C1 segment of cervical spinal cord (tissue), 14 donors: ENCODE measurements around the gene CHCHD3.
A peak's percentile ranks its signal among the peaks of the same experiment; 100 is the strongest.

Experiments used
- DNase-seq, 14 donors: peaks; one replicate each; lab custom pipeline; 2025; lab: John Stamatoyannopoulos, UW

The CHCHD3 gene

GRCh38 chr7:132865366-132866143 lies 216.3 kb downstream of the CHCHD3 start:
- DNase-seq = no peak

GRCh38 chr7:132861940-132862554 lies 219.8 kb downstream of the CHCHD3 start:
- no peak for DNase-seq

GRCh38 chr7:132861424-132861823 lies 220.5 kb downstream of the CHCHD3 start:
- DNase-seq = no peak

- no peak for DNase-seq
Measured at GRCh38 chr7:132859199-132859598, 222.7 kb downstream of the CHCHD3 start.

GRCh38 chr7:132858760-132859159 lies 223.1 kb downstream of the CHCHD3 start:
- DNase-seq = no peak

GRCh38 chr7:132858251-132858650 lies 223.6 kb downstream of the CHCHD3 start:
- no peak for DNase-seq

- DNase-seq = no peak
Measured at GRCh38 chr7:132857703-132858102, 224.2 kb downstream of the CHCHD3 start.

GRCh38 chr7:132857031-132857430 lies 224.9 kb downstream of the CHCHD3 start:
- DNase-seq = no peak

- no peak for DNase-seq
Measured at GRCh38 chr7:132856416-132856815, 225.5 kb downstream of the CHCHD3 start.

- no peak for DNase-seq
Measured at GRCh38 chr7:132855901-132856300, 226.0 kb downstream of the CHCHD3 start.

- no peak for DNase-seq
Measured at GRCh38 chr7:132854238-132854637, 227.7 kb downstream of the CHCHD3 start.

- no peak for DNase-seq
Measured at GRCh38 chr7:132847376-132847775, 234.5 kb downstream of the CHCHD3 start.

- peak in 1 of 14 donors; percentile 28 for DNase-seq
Measured at GRCh38 chr7:132846086-132846485, 235.8 kb downstream of the CHCHD3 start.

GRCh38 chr7:132842478-132842877 lies 239.4 kb downstream of the CHCHD3 start:
- DNase-seq = no peak

- DNase-seq = no peak
Measured at GRCh38 chr7:132840199-132840598, 241.7 kb downstream of the CHCHD3 start.

- DNase-seq = no peak
Measured at GRCh38 chr7:132838313-132838712, 243.6 kb downstream of the CHCHD3 start.

GRCh38 chr7:132837529-132837928 lies 244.4 kb downstream of the CHCHD3 start:
- DNase-seq = no peak

- DNase-seq = no peak
Measured at GRCh38 chr7:132836746-132837145, 245.1 kb downstream of the CHCHD3 start.

- no peak for DNase-seq
Measured at GRCh38 chr7:132830941-132831340, 250.9 kb downstream of the CHCHD3 start.

- DNase-seq = no peak
Measured at GRCh38 chr7:132828502-132828901, 253.4 kb downstream of the CHCHD3 start.

GRCh38 chr7:132825932-132826835 lies 255.7 kb downstream of the CHCHD3 start:
- DNase-seq = peak in 6 of 14 donors; percentile 3 to 26 (median 6)

- DNase-seq = no peak
Measured at GRCh38 chr7:132825222-132825621, 256.7 kb downstream of the CHCHD3 start.
